GM12878 (cell line): ENCODE results near the gene HSD17B11. TPM values are rescaled to one million over a fixed set of nuclear protein-coding genes. Genes with fewer than 3 reads are reported as not detected.
A peak's percentile ranks its signal among the peaks of the same experiment; 100 is the strongest.

ENCODE experiments used
- ATAC-seq: fragments of 200-7000 bp; cut with Tn5 transposase; 3 replicates; pipeline ENCODE4 v1.9.1; 2020; ENCODE audit warnings: mild to moderate bottlenecking, moderate library complexity
- BruUV-seq: library from RNA; stranded (reverse); fragments of 400-500 nt; replicated peaks from 2 replicates; lab custom pipeline; 2021; lab: Mats Ljungman, UMichigan
- CTCF ChIA-PET: fragments of 300-600 bp; sonication (Branson Sonifier 250); formaldehyde crosslinking; extraction: SDS; loops from one replicate; lab custom pipeline; 2021; ENCODE audit warnings: inconsistent platforms; lab: Yijun Ruan, JAX
- POLR2A ChIA-PET: fragments of 350-600 bp; formaldehyde crosslinking; extraction: SDS; loops from one replicate; lab custom pipeline; 2021; ENCODE audit warnings: inconsistent platforms; lab: Charles Lee
- RAD21 ChIA-PET: fragments of 300-600 bp; sonication (Branson Sonifier 250); formaldehyde crosslinking; loops from one replicate; lab custom pipeline; 2023; ENCODE audit warnings: antibody characterized with exemption; ENCODE audit not compliant: unreplicated experiment; lab: Charles Lee
- SMC1A ChIA-PET: fragments of 300-600 bp; sonication (Branson Sonifier 250); formaldehyde crosslinking; loops from one replicate; lab custom pipeline; 2023; ENCODE audit not compliant: unreplicated experiment, uncharacterized antibody; lab: Charles Lee
- DNase-seq: peaks from one replicate; pipeline ENCODE4 v3.0.0-alpha.2; 2011; ENCODE audit warnings: low read depth, low spot score
- FAIRE-seq: peaks from 3 replicates; lab custom pipeline; 2011; peaks lifted over from hg19 to GRCh38; lab: Jason Lieb, UNC
- H2AFZ ChIP-seq: 2 replicates; pipeline ENCODE4 v1.6.0; 2011; ENCODE audit warnings: low read depth, low read length, control low read depth; ENCODE audit not compliant: control insufficient read depth
- H3K27ac ChIP-seq: 2 replicates; pipeline ENCODE4 v1.5.1; 2011; ENCODE audit warnings: control low read depth; ENCODE audit not compliant: control insufficient read depth, insufficient read depth
- H3K27me3 ChIP-seq, 2 experiments: replicated peaks in 1 of 2; 2 replicates each; pipeline versions ENCODE4 v1.6.0 to v1.6.1; 2011; ENCODE audit warnings: low read length in 1 of 2; ENCODE audit not compliant: control insufficient read depth in 2 of 2, insufficient read depth in 2 of 2
- H3K36me3 ChIP-seq, 2 experiments: 2 replicates each; pipeline ENCODE4 v1.5.1; 2011; ENCODE audit warnings: low read length in 1 of 2; ENCODE audit not compliant: control insufficient read depth in 2 of 2, insufficient read depth in 2 of 2
- H3K4me1 ChIP-seq: 2 replicates; pipeline ENCODE4 v1.6.1; 2011; ENCODE audit warnings: mild to moderate bottlenecking, low read length, moderate library complexity, mixed read lengths; ENCODE audit not compliant: control insufficient read depth, insufficient read depth
- H3K4me2 ChIP-seq: 2 replicates; pipeline ENCODE4 v1.6.0; 2011; ENCODE audit warnings: control low read depth; ENCODE audit not compliant: control insufficient read depth, insufficient read depth
- H3K4me3 ChIP-seq: fragments of 200-600 bp; sonication (generic); 2 replicates; pipeline ENCODE4 v1.5.1; 2016
- H3K79me2 ChIP-seq: 2 replicates; pipeline ENCODE4 v1.6.0; 2011; ENCODE audit warnings: low read length; ENCODE audit not compliant: control insufficient read depth, insufficient read depth
- H3K9ac ChIP-seq: 2 replicates; pipeline ENCODE4 v1.8.0; 2011; ENCODE audit warnings: low read length, control low read depth, mixed read lengths; ENCODE audit not compliant: control insufficient read depth, insufficient read depth
- H3K9me3 ChIP-seq: replicated peaks from 3 replicates; pipeline ENCODE4 v1.5.1; 2011; ENCODE audit warnings: mild to moderate bottlenecking, low read length; ENCODE audit not compliant: control insufficient read depth, insufficient read depth
- H4K20me1 ChIP-seq: 2 replicates; pipeline ENCODE4 v1.6.0; 2011; ENCODE audit not compliant: control insufficient read depth, insufficient read depth
- ASH2L ChIP-seq: fragments of 300-600, 200-600 bp; sonication (generic); IDR thresholded peaks from 2 replicates; pipeline ENCODE4 v1.6.1; 2017; ENCODE audit warnings: low read depth, mild to moderate bottlenecking, borderline replicate concordance
- BRCA1 ChIP-seq: IDR thresholded peaks from 2 replicates; pipeline ENCODE4 v1.6.1; 2011; ENCODE audit warnings: low read depth, low read length, improper control_type of control experiment
- CHD1 ChIP-seq: IDR thresholded peaks from 2 replicates; pipeline ENCODE4 v1.6.1; 2012; ENCODE audit warnings: low read depth, low read length, improper control_type of control experiment
- CHD2 ChIP-seq: IDR thresholded peaks from 2 replicates; pipeline ENCODE4 v1.6.1; 2011; ENCODE audit warnings: low read depth, low read length, improper control_type of control experiment, borderline replicate concordance
- DPF2 ChIP-seq: fragments of 450-650 bp; IDR thresholded peaks from 2 replicates; pipeline ENCODE4 v1.6.1; 2017; ENCODE audit warnings: mild to moderate bottlenecking
- EGR1 ChIP-seq, 2 experiments: IDR thresholded peaks; 1 replicate in 1 of 2; 2 replicates in 1 of 2; pipeline ENCODE4 v1.6.1; 2011 to 2012; ENCODE audit warnings: low read depth in 2 of 2, low read length in 2 of 2, borderline replicate concordance in 1 of 2, mild to moderate bottlenecking in 1 of 2, moderate library complexity in 1 of 2
- GATAD2B ChIP-seq: fragments of 450-650 bp; conservative IDR thresholded peaks from 2 replicates; pipeline ENCODE4 v1.6.1; 2017; ENCODE audit warnings: low read depth, mild to moderate bottlenecking, moderate library complexity
- IKZF2 ChIP-seq, 2 experiments: fragments of 450-650 bp; IDR thresholded peaks; 2 replicates each; pipeline ENCODE4 v1.6.1; 2017; ENCODE audit warnings: mild to moderate bottlenecking in 2 of 2, moderate library complexity in 2 of 2
- MTA3 ChIP-seq: IDR thresholded peaks from 2 replicates; pipeline ENCODE4 v1.6.1; 2012; ENCODE audit warnings: low read length, inconsistent platforms, borderline replicate concordance
- NFXL1 ChIP-seq: fragments of 450-650 bp; IDR thresholded peaks from 2 replicates; pipeline ENCODE4 v1.6.1; 2017; ENCODE audit warnings: antibody characterized with exemption, mild to moderate bottlenecking, borderline replicate concordance
- NFYA ChIP-seq: IDR thresholded peaks from 2 replicates; pipeline ENCODE4 v1.6.1; 2011; ENCODE audit warnings: low read depth, mild to moderate bottlenecking, low read length, improper control_type of control experiment, borderline replicate concordance
- POLR2AphosphoS5 ChIP-seq: IDR thresholded peaks from 2 replicates; pipeline ENCODE4 v1.6.1; 2011; ENCODE audit warnings: mild to moderate bottlenecking, low read length, inconsistent platforms
- RBBP5 ChIP-seq: fragments of 200-600 bp; sonication (generic); conservative IDR thresholded peaks from 2 replicates; pipeline ENCODE4 v1.6.1; 2016
- STAT1 ChIP-seq: fragments of 450-650 bp; conservative IDR thresholded peaks from 2 replicates; pipeline ENCODE4 v1.6.1; 2014; ENCODE audit warnings: antibody characterized with exemption, mild to moderate bottlenecking
- STAT3 ChIP-seq: IDR thresholded peaks from 2 replicates; pipeline ENCODE4 v1.6.1; 2011; ENCODE audit warnings: low read depth, low read length, improper control_type of control experiment
- TCF3 ChIP-seq: IDR thresholded peaks from 2 replicates; pipeline ENCODE4 v1.6.1; 2012; ENCODE audit warnings: low read depth, mild to moderate bottlenecking, low read length, borderline replicate concordance; ENCODE audit not compliant: insufficient read depth
- YY1 ChIP-seq: IDR thresholded peaks from 2 replicates; pipeline ENCODE4 v1.6.1; 2011; ENCODE audit warnings: low read depth, mild to moderate bottlenecking, low read length
- WGBS: methylation state at CpG from one replicate; pipeline ENCODE4 v1.1.6; 2016; ENCODE audit warnings: low lambda C conversion rate; ENCODE audit not compliant: insufficient replicate concordance, insufficient coverage; ENCODE audit errors: missing lambda C conversion rate; 5-methylcytosine and 5-hydroxymethylcytosine counted together
- in situ Hi-C: fragments of 300-500 bp; cut with MboI; formaldehyde crosslinking; loops from 9 replicates; pipeline ENCODE4 v1.14.3; 2018; ENCODE audit warnings: mixed read lengths
- intact Hi-C: fragments of 100-400 bp; cut with micrococcal nuclease; formaldehyde crosslinking; loops from one replicate; pipeline ENCODE4 v1.14.2; 2022; ENCODE audit not compliant: unreplicated experiment
- polyA plus RNA-seq, 11 experiments: library from polyadenylated mRNA; depleted of rRNA in 4 of 11; unstranded in 6 of 11; stranded (reverse) in 5 of 11; fragments of >200 nt; fragmentation: Nextera tagmentation in 4 of 11; fragmentation: Illumina TruSeq in 1 of 11; extraction: Ambion mirVana in 4 of 11; extraction: Trizol in 1 of 11; gene quantifications; 1 replicate in 1 of 11; 2 replicates in 10 of 11; pipeline versions ENCODE4 v1.2.1 to v1.2.3, GENCODE V29; 2011 to 2016; ENCODE audit warnings: inconsistent platforms in 2 of 11, missing spikeins in 2 of 11, low read depth in 1 of 11
- total RNA-seq, 4 experiments: library from RNA; depleted of rRNA in 3 of 4; stranded (reverse); fragments of >200 nt in 3 of 4; fragmentation: Illumina TruSeq in 1 of 4; extraction: Trizol in 1 of 4; gene quantifications; 2 replicates each; pipeline versions ENCODE4 v1.2.1 to v1.2.3, GENCODE V29; 2013 to 2021
- TF ChIP-seq, protein P1 (sequence below): fragments of 450-650 bp; IDR thresholded peaks from 2 replicates; pipeline ENCODE4 v1.6.1; 2017; ENCODE audit warnings: mild to moderate bottlenecking
- TF ChIP-seq, protein P2 (sequence below): IDR thresholded peaks from 2 replicates; pipeline ENCODE4 v1.6.1; 2011; ENCODE audit warnings: borderline replicate concordance, low read depth, mild to moderate bottlenecking, moderate library complexity, mixed read lengths, low read length; ENCODE audit not compliant: insufficient read depth; ENCODE audit errors: extremely low read length

Gene HSD17B11
- total and polyA plus RNA-seq, 10 of the 15 experiments (the other 5 are each of a cell fraction or from before 2014, with no cell fraction given) = 10.3 to 29.5 (median 17.7) TPM

DNA sequence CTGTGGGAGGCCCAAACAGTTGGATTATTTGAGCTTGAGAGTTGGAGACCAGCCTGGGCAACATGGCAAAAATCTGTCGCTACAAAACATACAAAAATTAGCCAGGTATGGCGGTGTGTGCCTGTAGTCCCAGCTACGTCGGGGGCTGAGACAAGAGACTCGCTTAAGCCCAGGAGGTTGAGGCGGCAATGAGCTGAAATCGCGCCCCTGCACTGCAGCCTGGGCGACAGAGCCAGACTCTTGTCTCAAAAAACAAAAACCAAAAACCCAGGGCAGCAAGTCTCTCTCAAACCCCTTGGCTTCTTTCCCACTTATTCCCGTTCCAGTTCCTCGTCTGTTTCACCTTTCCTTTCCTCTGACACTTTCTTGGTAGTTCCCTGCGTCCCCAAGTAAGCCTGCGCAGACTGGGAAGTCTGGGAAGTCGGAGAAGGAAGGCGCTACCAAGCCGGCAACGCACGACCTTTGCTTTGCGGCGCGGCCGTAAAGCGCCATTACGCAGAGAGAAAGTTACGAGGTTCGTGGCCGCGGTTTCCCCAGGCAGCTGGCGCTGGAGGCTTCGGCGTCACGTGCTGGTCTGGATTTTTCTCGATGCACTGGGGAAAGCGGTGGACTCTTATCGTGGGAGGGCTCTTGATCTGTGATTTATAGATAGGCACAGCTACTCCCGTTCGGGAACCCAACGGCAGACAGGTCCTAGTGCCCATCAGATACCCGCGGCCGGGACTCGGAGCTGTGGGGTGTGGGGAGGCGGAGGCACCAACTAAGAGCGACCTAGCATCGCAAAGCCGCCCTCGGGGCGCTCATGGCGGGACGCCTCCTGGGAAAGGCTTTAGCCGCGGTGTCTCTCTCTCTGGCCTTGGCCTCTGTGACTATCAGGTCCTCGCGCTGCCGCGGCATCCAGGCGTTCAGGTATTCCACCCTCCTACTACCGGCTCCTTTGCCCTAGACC is 31.4 kb upstream of the HSD17B11 start, which contains the start of gene NUDT9:
Gene NUDT9 (plus strand): TSS at position 470 of the 949 bp plus-strand sequence. CDS start 333 bp downstream, at position 803.
- Histone ChIP-seq H3K4me1 (no peaks in the 10 kb centered on the region), H3K36me3 (no peaks in the 10 kb centered on the region), H3K27ac (peak within 1 kb of the TSS; percentile 91), H3K4me3 (peak within 1 kb of the TSS; percentile 96), H3K9me3 (no peaks in the 10 kb centered on the region), H4K20me1 (no peaks in the 10 kb centered on the region), H2AFZ (peak within 1 kb of the TSS; percentile 99), H3K9ac (peak within 1 kb of the TSS; percentile 93), H3K4me2 (peak within 1 kb of the TSS; percentile 71), H3K27me3 (no peaks in the 10 kb centered on the region), H3K79me2 (peaks cover 29% of the 10 kb centered on the region)
- under 1% methylated on average over 58 of the region's 58 CpGs for WGBS
- TSS peak; percentile 98 for BruUV-seq
- intact Hi-C loops (loop anchor here (1.0 to 2.0 kb wide), 2 partner anchors 31 to 42 kb away; partner anchors contain the start of gene HSD17B11), in situ Hi-C loops (no loop called here)
- POLR2A ChIA-PET = interaction anchor here (0.6 to 2.5 kb wide), 5 partner anchors 15 to 489 kb away, joined by 3 to 18 read pairs (median 3); partner anchors contain the start of gene HSD17B11
- ATAC-seq (peak; percentile 93), FAIRE-seq (peak; percentile 7), DNase-seq (peak; percentile 64)
- SMC1A ChIA-PET = interaction anchor here (0.7 to 6.0 kb wide), 9 partner anchors 14 to 79 kb away, joined by 3 to 51 read pairs (median 4); partner anchors contain the start of gene HSD17B11
- CTCF ChIA-PET = interaction anchor here (0.6 to 5.9 kb wide), 8 partner anchors 14 to 69 kb away, joined by 3 to 38 read pairs (median 4); partner anchors contain the start of gene HSD17B11
- RAD21 ChIA-PET = interaction anchor here (0.6 to 2.6 kb wide), 4 partner anchors 31 to 69 kb away, joined by 3 to 12 read pairs (median 6); partner anchors contain the start of gene HSD17B11
- TF ChIP-seq YY1 = peak; percentile 67; the same call in 1 of the 2 replicates
- peak; percentile 84 for TF ChIP-seq POLR2AphosphoS5
- no peak for TF ChIP-seq NFYA
- peak; percentile 44; the same call in 1 of the 2 replicates for TF ChIP-seq TCF3
- 0 out of 2 replicates have a peak, but pooled peaks have one; percentile 28 for TF ChIP-seq MTA3
- peak; percentile 84; the same call in 1 of the 2 replicates for TF ChIP-seq RBBP5
- TF ChIP-seq NFXL1 = no peak
- TF ChIP-seq BRCA1 = no peak
- TF ChIP-seq IKZF2 (IDR thresholded peaks at IDR 0.05) = peak; percentile 90 to 93
- TF ChIP-seq STAT3 = 0 out of 2 replicates have a peak, but pooled peaks have one; percentile 27
- no peak for TF ChIP-seq CHD1
- 0 out of 2 replicates have a peak, but pooled peaks have one; percentile 44 for TF ChIP-seq DPF2
- TF ChIP-seq CHD2 = peak; percentile 67; the same call in 1 of the 2 replicates
- TF ChIP-seq, protein P1, sequence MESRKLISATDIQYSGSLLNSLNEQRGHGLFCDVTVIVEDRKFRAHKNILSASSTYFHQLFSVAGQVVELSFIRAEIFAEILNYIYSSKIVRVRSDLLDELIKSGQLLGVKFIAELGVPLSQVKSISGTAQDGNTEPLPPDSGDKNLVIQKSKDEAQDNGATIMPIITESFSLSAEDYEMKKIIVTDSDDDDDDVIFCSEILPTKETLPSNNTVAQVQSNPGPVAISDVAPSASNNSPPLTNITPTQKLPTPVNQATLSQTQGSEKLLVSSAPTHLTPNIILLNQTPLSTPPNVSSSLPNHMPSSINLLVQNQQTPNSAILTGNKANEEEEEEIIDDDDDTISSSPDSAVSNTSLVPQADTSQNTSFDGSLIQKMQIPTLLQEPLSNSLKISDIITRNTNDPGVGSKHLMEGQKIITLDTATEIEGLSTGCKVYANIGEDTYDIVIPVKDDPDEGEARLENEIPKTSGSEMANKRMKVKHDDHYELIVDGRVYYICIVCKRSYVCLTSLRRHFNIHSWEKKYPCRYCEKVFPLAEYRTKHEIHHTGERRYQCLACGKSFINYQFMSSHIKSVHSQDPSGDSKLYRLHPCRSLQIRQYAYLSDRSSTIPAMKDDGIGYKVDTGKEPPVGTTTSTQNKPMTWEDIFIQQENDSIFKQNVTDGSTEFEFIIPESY = peak; percentile 71; the same call in 1 of the 2 replicates
- TF ChIP-seq ASH2L = peak; percentile 82; the same call in 1 of the 2 replicates
- TF ChIP-seq STAT1 = 0 out of 2 replicates have a peak, but pooled peaks have one; percentile 61
- TF ChIP-seq, protein P2, sequence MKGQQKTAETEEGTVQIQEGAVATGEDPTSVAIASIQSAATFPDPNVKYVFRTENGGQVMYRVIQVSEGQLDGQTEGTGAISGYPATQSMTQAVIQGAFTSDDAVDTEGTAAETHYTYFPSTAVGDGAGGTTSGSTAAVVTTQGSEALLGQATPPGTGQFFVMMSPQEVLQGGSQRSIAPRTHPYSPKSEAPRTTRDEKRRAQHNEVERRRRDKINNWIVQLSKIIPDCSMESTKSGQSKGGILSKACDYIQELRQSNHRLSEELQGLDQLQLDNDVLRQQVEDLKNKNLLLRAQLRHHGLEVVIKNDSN = peak; percentile 86
- TF ChIP-seq GATAD2B = peak; percentile 85
- peak in 1 of 2 experiments; percentile 55; a peak in 1 of 3 replicates for TF ChIP-seq EGR1 (IDR thresholded peaks at IDR 0.05; ENCODE audit: borderline replicate concordance in 1 of 2, low read depth in 2 of 2, low read length in 2 of 2)
